Stimulated activated CD8-positive, alpha-beta memory T cell treated with anti-CD3 and anti-CD28 coated beads, Interleukin-12 subunit alpha, Interleukin-12 subunit beta, amount 100 ng/mL, for 24 hours (primary cell): ENCODE data around the gene MAGED2.
"Not testable (repeated sequence)": the region's sequence is repeated elsewhere in the genome, so short reads cannot be mapped to it uniquely, and the experiment has no call there.

Source experiments
- DNase-seq: peaks from one replicate; pipeline ENCODE4 v3.0.0-alpha.2; 2020; ENCODE audit errors: extremely low read depth

The MAGED2 gene

GRCh38 chrX:54818221-54818620 lies 10.7 kb downstream of the MAGED2 start:
- no peak for DNase-seq

- DNase-seq = no peak
Measured at GRCh38 chrX:54819201-54819600, 11.7 kb downstream of the MAGED2 start.

GRCh38 chrX:54820737-54821136 lies 13.2 kb downstream of the MAGED2 start:
- DNase-seq = no peak

- no peak for DNase-seq
Measured at GRCh38 chrX:54821310-54821709, 13.8 kb downstream of the MAGED2 start.

GRCh38 chrX:54824195-54824594 lies 16.6 kb downstream of the MAGED2 start:
- no peak for DNase-seq

- DNase-seq = no peak
Measured at GRCh38 chrX:54824722-54825121, 17.2 kb downstream of the MAGED2 start.

GRCh38 chrX:54825716-54826438 lies 18.3 kb downstream of the MAGED2 start:
- DNase-seq = no peak

- no peak for DNase-seq
Measured at GRCh38 chrX:54826598-54826997, 19.1 kb downstream of the MAGED2 start.

GRCh38 chrX:54838583-54838982 lies 31.0 kb downstream of the MAGED2 start:
- DNase-seq = no peak

- not testable (repeated sequence) for DNase-seq
Measured at GRCh38 chrX:54841184-54841874, 33.8 kb downstream of the MAGED2 start.

- no peak for DNase-seq
Measured at GRCh38 chrX:54842607-54843006, 35.1 kb downstream of the MAGED2 start.

- DNase-seq = no peak
Measured at GRCh38 chrX:54843050-54843449, 35.5 kb downstream of the MAGED2 start.

- DNase-seq = not testable (repeated sequence)
Measured at GRCh38 chrX:54847700-54848099, 40.2 kb downstream of the MAGED2 start.

GRCh38 chrX:54865208-54865607 lies 57.7 kb downstream of the MAGED2 start:
- DNase-seq = no peak
